Fibroblast of lung (primary cell): ENCODE results near the gene TRAF4.

Source experiments
- CTCF ChIP-seq, 2 donors: IDR thresholded peaks in 1 of 2; conservative IDR thresholded peaks in 1 of 2; 1 replicate in 1 of 2; 2 replicates in 1 of 2; pipeline ENCODE4 v1.5.1; 2011 to 2012; ENCODE audit warnings: low read length in 2 of 2, control low read depth in 1 of 2, inconsistent platforms in 1 of 2, low read depth in 1 of 2, mild to moderate bottlenecking in 1 of 2
- EZH2 ChIP-seq: IDR thresholded peaks from 2 replicates; pipeline ENCODE4 v1.5.1; 2012; ENCODE audit warnings: low read length, control low read depth, mild to moderate bottlenecking; ENCODE audit errors: missing control alignments

- TF ChIP-seq EZH2 = no peak
- TF ChIP-seq CTCF (conservative IDR thresholded peaks at IDR 0.05 in 1 of 2, IDR thresholded peaks at IDR 0.05 in 1 of 2; ENCODE audit: low read depth in 1 of 2, low read length in 2 of 2) = no peak
Measured at GRCh38 chr17:28706471-28707338, 37.1 kb upstream of the TRAF4 start.
